CD4-positive, CD25-positive, alpha-beta regulatory T cell (primary cell): ENCODE data around the gene TWF2. TPM values are rescaled to one million over a fixed set of nuclear protein-coding genes. Genes with fewer than 3 reads are reported as not detected.

Experiments
- ATAC-seq, 2 donors: fragments of 150-1000 bp; cut with Tn5 transposase; one replicate each; pipeline ENCODE4 v1.10.0; 2021; ENCODE audit warnings: low read depth in 2 of 2, moderate number of reproducible peaks in 2 of 2, moderate library complexity in 1 of 2
- DNase-seq, 3 donors: peaks; one replicate each; pipeline versions ENCODE4 v3.0.0 to v3.0.0-alpha.2; 2012 to 2022; ENCODE audit warnings: mixed read lengths in 1 of 3
- H3K27ac ChIP-seq: one replicate; pipeline ENCODE4 v1.7.0; 2013; ENCODE audit warnings: mild to moderate bottlenecking, low read length; ENCODE audit not compliant: insufficient read depth, poor library complexity, severe bottlenecking
- H3K27me3 ChIP-seq: one replicate; pipeline ENCODE4 v1.7.0; 2013; ENCODE audit warnings: low read length; ENCODE audit not compliant: control insufficient read depth, insufficient read depth
- H3K36me3 ChIP-seq: one replicate; pipeline ENCODE4 v1.7.0; 2013; ENCODE audit warnings: mild to moderate bottlenecking, low read length, moderate library complexity; ENCODE audit not compliant: control insufficient read depth, insufficient read depth
- H3K4me1 ChIP-seq: 2 replicates; pipeline ENCODE4 v1.7.0; 2013; ENCODE audit warnings: mild to moderate bottlenecking, low read length; ENCODE audit not compliant: insufficient read depth, control insufficient read depth, poor library complexity, severe bottlenecking
- H3K4me3 ChIP-seq: one replicate; pipeline ENCODE4 v1.7.0; 2013; ENCODE audit warnings: low read depth, mild to moderate bottlenecking, low read length, moderate library complexity
- H3K9me3 ChIP-seq, 2 experiments: 1 replicate in 1 of 2; 2 replicates in 1 of 2; pipeline ENCODE4 v1.7.0; 2013; ENCODE audit warnings: low read length in 2 of 2, mild to moderate bottlenecking in 1 of 2, moderate library complexity in 1 of 2; ENCODE audit not compliant: control insufficient read depth in 2 of 2
- H3K27ac Mint-ChIP-seq, 3 donors: one replicate each; pipeline ENCODE4 v1.8.0; 2020 to 2022; ENCODE audit warnings: mild to moderate bottlenecking in 3 of 3, mixed read lengths in 3 of 3, moderate library complexity in 2 of 3
- H3K27me3 Mint-ChIP-seq: one replicate; pipeline ENCODE4 v1.8.0; 2022; ENCODE audit warnings: mild to moderate bottlenecking, mixed read lengths
- H3K36me3 Mint-ChIP-seq: one replicate; pipeline ENCODE4 v1.8.0; 2020; ENCODE audit warnings: mixed read lengths
- H3K4me1 Mint-ChIP-seq, 4 donors: one replicate each; pipeline ENCODE4 v1.8.0; 2020 to 2022; ENCODE audit warnings: mixed read lengths in 4 of 4, mild to moderate bottlenecking in 1 of 4
- H3K4me3 Mint-ChIP-seq, 4 donors: one replicate each; pipeline ENCODE4 v1.8.0; 2020 to 2022; ENCODE audit warnings: mild to moderate bottlenecking in 4 of 4, mixed read lengths in 4 of 4, moderate library complexity in 3 of 4
- H3K9me3 Mint-ChIP-seq, 7 donors: one replicate each; pipeline ENCODE4 v1.8.0; 2020 to 2022; ENCODE audit warnings: mixed read lengths in 7 of 7, mild to moderate bottlenecking in 3 of 7, moderate library complexity in 2 of 7
- polyA plus RNA-seq, 4 donors: library from polyadenylated mRNA; unstranded; fragments of 300-500 nt; fragmentation: Illumina TruSeq; gene quantifications; one replicate each; pipeline ENCODE4 v1.2.3, GENCODE V29; 2021
- total RNA-seq: library from RNA; stranded (reverse); gene quantifications from one replicate; pipeline ENCODE4 v1.2.3, GENCODE V29; 2022

The TWF2 gene
- total and polyA plus RNA-seq, 5 donors from 2014 or later: 62.4 to 142 (median 124) TPM

DNA sequence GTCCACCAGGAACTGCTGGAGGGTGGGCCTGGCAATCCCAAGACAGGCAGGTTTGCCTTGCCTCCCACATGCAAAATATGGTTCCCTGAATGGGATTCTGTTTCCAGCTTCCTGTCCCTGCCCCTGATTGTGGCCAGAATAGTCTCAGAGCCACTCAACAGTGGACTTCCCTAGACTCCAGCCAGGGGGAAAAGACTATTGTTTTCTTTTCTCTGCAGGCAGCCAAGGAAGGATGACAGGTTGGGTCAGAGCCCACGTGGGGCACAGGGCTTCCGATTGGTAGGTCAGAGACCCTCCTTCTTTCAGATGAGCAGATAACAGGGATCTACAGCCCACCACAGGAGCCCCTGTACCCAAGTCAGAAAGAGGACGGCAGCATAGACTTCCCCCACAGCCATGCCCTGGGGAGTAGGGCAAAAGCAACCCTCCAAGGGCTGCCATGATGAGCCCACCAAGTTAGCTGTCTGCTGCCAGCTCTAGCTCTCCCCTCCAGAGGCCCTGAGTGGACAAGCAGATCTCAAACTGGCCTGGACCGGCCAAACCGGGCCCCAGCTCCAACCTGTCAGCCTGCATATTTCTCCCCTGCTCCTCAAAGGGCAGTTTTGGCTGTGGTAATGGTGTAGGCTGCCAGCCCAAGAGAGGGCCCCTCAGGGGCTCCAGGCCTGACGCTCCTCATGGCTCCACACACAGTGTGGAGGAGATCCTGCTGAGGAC, 19.9 kb downstream of the TWF2 start:
- Mint-ChIP-seq H3K4me3 (peak overlapping the region; percentile 53 to 80 (median 72)), H3K9me3 (peaks cover 0 to 1% (median 0%) of the 10 kb centered on the region in 7 donors), H3K36me3 (peaks cover 15% of the 10 kb centered on the region), H3K27me3 (no peaks in the 10 kb centered on the region), H3K4me1 (peaks cover 21 to 85% (median 56%) of the 10 kb centered on the region in 4 donors), H3K27ac (peak overlapping the region; percentile 59 to 97 (median 67))
- no peak overlapping the region for H3K4me3 ChIP-seq
- no peaks in the 10 kb centered on the region for H3K27me3 ChIP-seq
- ATAC-seq (no peak), DNase-seq (no peak)
- H3K9me3 ChIP-seq: no peaks in the 10 kb centered on the region
- peak overlapping the region; percentile 67 for H3K27ac ChIP-seq
- H3K4me1 ChIP-seq: peaks cover 77% of the 10 kb centered on the region
- peaks cover 14% of the 10 kb centered on the region for H3K36me3 ChIP-seq

DNA sequence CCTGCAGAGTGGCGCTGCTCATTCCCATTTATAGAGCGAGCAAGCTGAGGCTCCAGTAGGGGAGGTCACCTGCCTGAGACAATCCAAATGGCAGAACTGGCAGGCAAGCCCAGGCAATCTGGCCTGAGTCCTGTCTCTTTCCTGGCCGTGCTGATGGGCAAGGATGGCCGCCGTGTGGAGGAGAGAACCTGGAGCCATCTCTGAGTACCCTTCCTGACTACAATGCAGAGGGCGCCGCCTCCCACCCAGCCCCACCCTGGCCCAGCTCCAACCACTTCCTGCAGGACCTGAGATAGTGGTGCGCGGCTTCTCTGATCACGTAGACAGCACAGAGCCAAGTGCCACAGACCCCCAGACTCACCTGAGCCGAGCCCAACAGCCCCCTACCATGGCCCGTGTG, 20.5 kb downstream of the TWF2 start:
- H3K27me3 Mint-ChIP-seq: no peaks in the 10 kb centered on the region
- peaks cover 21 to 79% (median 50%) of the 10 kb centered on the region in 4 donors for H3K4me1 Mint-ChIP-seq
- peak overlapping the region; percentile 65 to 80 (median 76) for H3K4me3 Mint-ChIP-seq
- H3K27ac Mint-ChIP-seq: peak overlapping the region; percentile 62 to 97 (median 86)
- H3K9me3 Mint-ChIP-seq: peaks cover 0 to 1% (median 0%) of the 10 kb centered on the region in 7 donors
- peak overlapping the region; percentile 56 for H3K4me3 ChIP-seq
- H3K9me3 ChIP-seq: no peaks in the 10 kb centered on the region
- peaks cover 20% of the 10 kb centered on the region for H3K36me3 ChIP-seq
- no peaks in the 10 kb centered on the region for H3K27me3 ChIP-seq
- DNase-seq (peak in 1 of 3 donors; percentile 80), ATAC-seq (peak in 1 of 2 donors; percentile 27)
- H3K4me1 ChIP-seq: peaks cover 72% of the 10 kb centered on the region
- H3K27ac ChIP-seq: peak overlapping the region; percentile 67
- peaks cover 21% of the 10 kb centered on the region for H3K36me3 Mint-ChIP-seq

DNA sequence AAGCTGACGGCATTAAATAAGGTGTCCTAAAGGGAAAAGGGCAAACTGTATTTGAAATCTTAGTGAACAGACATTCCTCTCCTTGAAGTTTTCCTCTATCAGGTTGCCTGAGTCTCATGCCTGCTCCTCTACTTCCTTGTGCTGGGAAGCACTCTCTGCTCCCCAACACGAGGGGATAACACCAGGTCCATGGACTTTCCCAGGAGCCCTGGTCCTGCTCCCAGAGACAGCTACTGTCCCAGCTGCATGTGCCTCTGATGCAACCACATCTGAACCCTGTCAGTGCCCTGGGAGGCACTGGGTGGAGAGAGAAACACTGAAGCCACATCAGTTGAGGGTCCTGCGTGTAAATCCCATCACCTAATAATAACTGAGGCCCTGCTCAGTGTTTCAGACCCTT, 20.9 kb downstream of the TWF2 start:
- H3K36me3 ChIP-seq: peaks cover 23% of the 10 kb centered on the region
- H3K27ac ChIP-seq: peak overlapping the region; percentile 66
- H3K4me3 Mint-ChIP-seq: peak overlapping the region; percentile 32 to 80 (median 76)
- H3K4me1 Mint-ChIP-seq: peaks cover 21 to 75% (median 47%) of the 10 kb centered on the region in 4 donors
- H3K36me3 Mint-ChIP-seq: peaks cover 25% of the 10 kb centered on the region
- peak overlapping the region; percentile 56 for H3K4me3 ChIP-seq
- no peaks in the 10 kb centered on the region for H3K9me3 ChIP-seq
- no peaks in the 10 kb centered on the region for H3K27me3 ChIP-seq
- peaks cover 0 to 1% (median 0%) of the 10 kb centered on the region in 7 donors for H3K9me3 Mint-ChIP-seq
- no peak for ATAC-seq
- peak overlapping the region; percentile 62 to 98 (median 97) for H3K27ac Mint-ChIP-seq
- H3K27me3 Mint-ChIP-seq: no peaks in the 10 kb centered on the region
- peaks cover 67% of the 10 kb centered on the region for H3K4me1 ChIP-seq
- no peak for DNase-seq

DNA sequence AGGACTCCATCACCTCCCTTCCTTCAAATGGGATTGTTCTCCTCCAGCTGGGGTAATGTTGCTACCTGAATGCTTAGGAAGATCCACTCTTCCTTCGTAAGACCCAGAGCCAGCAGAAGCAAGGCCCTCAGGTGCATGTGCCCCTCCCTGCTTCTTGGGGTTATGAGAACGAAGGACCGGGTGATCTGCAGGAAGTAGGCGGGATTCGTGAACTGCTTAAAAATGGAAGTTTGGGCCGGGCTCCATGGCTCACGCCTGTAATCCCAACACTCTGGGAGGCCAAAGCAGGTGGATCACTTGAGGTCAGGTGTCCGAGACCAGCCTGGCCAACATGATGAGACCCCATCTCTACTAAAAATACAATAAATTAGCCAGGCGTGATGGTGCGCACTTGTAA, 21.6 kb downstream of the TWF2 start:
- no peak for ATAC-seq
- peak overlapping the region; percentile 92 to 98 (median 97) for H3K27ac Mint-ChIP-seq
- peaks cover 21 to 69% (median 45%) of the 10 kb centered on the region in 4 donors for H3K4me1 Mint-ChIP-seq
- H3K4me3 Mint-ChIP-seq: peak overlapping the region; percentile 32 to 80 (median 76)
- peaks cover 28% of the 10 kb centered on the region for H3K36me3 Mint-ChIP-seq
- peak in 1 of 3 donors; percentile 51 for DNase-seq
- peaks cover 61% of the 10 kb centered on the region for H3K4me1 ChIP-seq
- peaks cover 0 to 1% (median 0%) of the 10 kb centered on the region in 7 donors for H3K9me3 Mint-ChIP-seq
- H3K9me3 ChIP-seq: no peaks in the 10 kb centered on the region
- no peaks in the 10 kb centered on the region for H3K27me3 Mint-ChIP-seq
- peak overlapping the region; percentile 54 for H3K4me3 ChIP-seq
- peaks cover 29% of the 10 kb centered on the region for H3K36me3 ChIP-seq
- H3K27me3 ChIP-seq: no peaks in the 10 kb centered on the region
- H3K27ac ChIP-seq: peak overlapping the region; percentile 66

DNA sequence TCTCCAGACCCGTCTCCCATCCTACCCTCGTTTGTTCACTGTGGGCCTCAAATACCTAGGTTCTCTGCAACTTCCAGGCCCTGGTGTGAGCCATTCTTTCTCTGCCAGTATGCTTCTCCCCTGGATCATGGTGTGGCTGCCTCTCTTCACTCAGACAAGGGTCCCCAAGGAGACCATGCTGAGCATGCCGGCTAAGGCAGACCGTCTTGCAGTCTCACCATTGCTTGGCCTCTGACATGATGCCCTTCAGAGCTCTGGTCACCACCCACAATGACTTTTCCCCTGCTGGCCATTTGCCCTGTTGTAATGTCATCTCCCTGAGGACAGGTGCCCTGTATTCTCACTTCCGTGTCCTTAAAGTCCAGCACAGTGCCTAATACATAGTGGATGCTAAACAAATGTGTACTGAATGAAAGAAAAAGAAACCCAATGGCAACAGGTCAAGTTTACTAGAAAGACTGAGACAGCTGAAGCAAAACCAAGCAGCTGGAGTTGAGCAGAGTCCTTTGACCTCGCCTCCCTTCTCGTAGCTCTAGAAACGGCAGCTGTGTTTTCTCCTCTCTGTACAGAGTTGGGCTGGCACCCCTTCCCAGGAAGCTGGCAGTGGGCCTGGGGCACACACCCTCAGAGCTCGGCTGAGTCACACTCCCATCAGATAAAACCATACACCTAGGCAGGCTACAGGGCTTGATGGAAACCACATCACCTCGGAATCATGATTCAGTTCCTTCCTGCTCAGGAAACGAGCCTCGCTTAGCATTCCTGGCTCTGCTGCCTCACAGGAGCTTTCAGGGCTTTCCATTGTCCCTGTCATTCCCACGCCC, 22.2 kb downstream of the TWF2 start:
- Histone ChIP-seq H3K27ac (peak overlapping the region; percentile 66), H3K27me3 (no peaks in the 10 kb centered on the region), H3K9me3 (no peaks in the 10 kb centered on the region), H3K36me3 (peaks cover 35% of the 10 kb centered on the region), H3K4me1 (peaks cover 55% of the 10 kb centered on the region), H3K4me3 (peak overlapping the region; percentile 54)
- ATAC-seq (peak; percentile 74 to 77), DNase-seq (peak in 2 of 3 donors; percentile 36 to 59)
- peaks cover 0 to 1% (median 0%) of the 10 kb centered on the region in 7 donors for H3K9me3 Mint-ChIP-seq
- H3K4me1 Mint-ChIP-seq: peaks cover 19 to 63% (median 40%) of the 10 kb centered on the region in 4 donors
- peak overlapping the region; percentile 32 to 80 (median 76) for H3K4me3 Mint-ChIP-seq
- H3K27ac Mint-ChIP-seq: peak overlapping the region; percentile 92 to 98 (median 97)
- H3K27me3 Mint-ChIP-seq: no peaks in the 10 kb centered on the region
- peaks cover 34% of the 10 kb centered on the region for H3K36me3 Mint-ChIP-seq

DNA sequence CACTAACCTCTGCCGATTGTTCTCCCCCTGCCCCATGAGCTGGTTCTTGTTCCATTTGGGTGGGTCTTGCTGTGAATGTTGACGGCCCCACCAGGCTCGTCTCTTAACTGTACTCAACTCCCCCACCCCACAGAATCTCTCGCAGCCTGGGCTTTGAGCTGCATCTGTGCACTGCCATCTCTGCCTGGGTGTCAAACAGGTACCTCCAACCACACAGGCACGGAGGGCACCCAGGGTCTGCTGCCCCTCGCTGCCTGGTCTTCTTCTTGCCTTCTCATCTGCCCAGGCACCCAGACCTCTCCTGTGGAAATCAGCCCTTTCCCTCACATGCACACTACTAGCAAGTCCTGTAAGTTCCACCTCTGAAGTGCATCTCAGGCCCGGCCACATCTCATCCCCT, 23.6 kb downstream of the TWF2 start:
- ATAC-seq (no peak), DNase-seq (no peak)
- no peaks in the 10 kb centered on the region for H3K27me3 ChIP-seq
- no peaks in the 10 kb centered on the region for H3K9me3 ChIP-seq
- no peak overlapping the region for H3K27ac ChIP-seq
- H3K4me3 ChIP-seq: no peak overlapping the region
- H3K9me3 Mint-ChIP-seq: peaks cover 0 to 1% (median 0%) of the 10 kb centered on the region in 7 donors
- no peaks in the 10 kb centered on the region for H3K27me3 Mint-ChIP-seq
- H3K36me3 Mint-ChIP-seq: peaks cover 42% of the 10 kb centered on the region
- peaks cover 14 to 52% (median 34%) of the 10 kb centered on the region in 4 donors for H3K4me1 Mint-ChIP-seq
- peaks cover 41% of the 10 kb centered on the region for H3K4me1 ChIP-seq
- H3K4me3 Mint-ChIP-seq: peak overlapping the region in 1 of 4 donors; percentile 27
- peaks cover 50% of the 10 kb centered on the region for H3K36me3 ChIP-seq
- H3K27ac Mint-ChIP-seq: peak overlapping the region in 1 of 3 donors; percentile 91

DNA sequence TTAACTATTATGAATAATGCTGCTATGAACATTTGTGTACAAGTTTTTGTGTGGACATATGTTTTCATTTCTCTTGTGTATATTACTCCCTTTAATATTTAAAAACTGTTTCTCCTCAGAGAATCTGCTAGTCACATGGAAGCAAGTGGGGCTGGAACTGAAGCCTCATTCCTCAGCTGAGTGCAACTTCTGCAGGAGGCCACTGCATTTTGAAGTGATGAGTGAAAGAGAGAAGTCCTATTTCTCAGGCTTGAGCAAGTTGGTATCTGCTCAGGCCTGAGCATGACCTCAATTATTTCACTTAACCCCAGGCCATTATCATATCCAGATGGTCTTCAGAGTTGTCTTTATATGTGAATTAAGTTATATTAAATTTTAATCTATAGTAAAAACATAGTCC, 25.1 kb downstream of the TWF2 start:
- H3K4me1 ChIP-seq: peaks cover 26% of the 10 kb centered on the region
- H3K4me1 Mint-ChIP-seq: peaks cover 14 to 38% (median 27%) of the 10 kb centered on the region in 4 donors
- H3K4me3 ChIP-seq: no peak overlapping the region
- H3K4me3 Mint-ChIP-seq: no peak overlapping the region
- peaks cover 45% of the 10 kb centered on the region for H3K36me3 Mint-ChIP-seq
- DNase-seq (no peak), ATAC-seq (no peak)
- peaks cover 0 to 1% (median 0%) of the 10 kb centered on the region in 7 donors for H3K9me3 Mint-ChIP-seq
- no peak overlapping the region for H3K27ac Mint-ChIP-seq
- H3K27me3 Mint-ChIP-seq: no peaks in the 10 kb centered on the region
- peaks cover 62% of the 10 kb centered on the region for H3K36me3 ChIP-seq
- no peak overlapping the region for H3K27ac ChIP-seq
- no peaks in the 10 kb centered on the region for H3K27me3 ChIP-seq
- H3K9me3 ChIP-seq: no peaks in the 10 kb centered on the region
